ACC112 (cell line): Measurements from ENCODE around the gene RPS6KC1.
"Not testable (repeated sequence)": the region's sequence is repeated elsewhere in the genome, so short reads cannot be mapped to it uniquely, and the experiment has no call there.

Experiments used
- H2AFZ ChIP-seq: fragments of 200-600 bp; sonication (generic); one replicate; pipeline ENCODE4 v1.6.0; 2017; ENCODE audit warnings: antibody characterized with exemption, low read length; ENCODE audit not compliant: unreplicated experiment
- H3K27ac ChIP-seq: fragments of 200-600 bp; sonication (generic); 2 replicates; pipeline ENCODE4 v1.5.1; 2014; ENCODE audit warnings: low read depth, mild to moderate bottlenecking, antibody characterized with exemption, low read length, moderate library complexity
- H3K27me3 ChIP-seq: fragments of 200-600 bp; sonication (generic); 2 replicates; pipeline ENCODE4 v1.6.1; 2014; ENCODE audit warnings: mild to moderate bottlenecking, antibody characterized with exemption, low read length, moderate library complexity, mixed read lengths; ENCODE audit not compliant: insufficient read depth
- H3K36me3 ChIP-seq: fragments of 200-600 bp; sonication (generic); 2 replicates; pipeline ENCODE4 v1.6.1; 2016; ENCODE audit warnings: mild to moderate bottlenecking, antibody characterized with exemption, low read length, moderate library complexity, mixed read lengths; ENCODE audit not compliant: insufficient read depth
- H3K4me1 ChIP-seq: fragments of 200-600 bp; sonication (generic); one replicate; pipeline ENCODE4 v1.6.1; 2016; ENCODE audit warnings: low read length, mixed read lengths; ENCODE audit not compliant: insufficient read depth, unreplicated experiment, control insufficient read depth
- H3K4me3 ChIP-seq: fragments of 200-600 bp; sonication (generic); 2 replicates; pipeline ENCODE4 v1.5.1; 2014; ENCODE audit warnings: mild to moderate bottlenecking, low read depth, low read length
- H3K79me2 ChIP-seq: fragments of 200-600 bp; sonication (generic); one replicate; pipeline ENCODE4 v1.6.0; 2016; ENCODE audit warnings: low read length; ENCODE audit not compliant: control insufficient read depth, unreplicated experiment, insufficient read depth

The RPS6KC1 gene

GRCh38 chr1:213148905-213149304 is 97.9 kb downstream of the RPS6KC1 start:
- no peak overlapping the region for H3K27ac ChIP-seq
- H3K4me3 ChIP-seq, result no peak overlapping the region
- H3K4me1 ChIP-seq, result no peaks in the 10 kb centered on the region
- no peak overlapping the region for H2AFZ ChIP-seq
- peaks cover 4% of the 10 kb centered on the region; the same call in 1 of the 2 replicates for H3K36me3 ChIP-seq
- H3K79me2 ChIP-seq, result no peaks in the 10 kb centered on the region
- H3K27me3 ChIP-seq, result no peaks in the 10 kb centered on the region

GRCh38 chr1:213150090-213150489 is 99.0 kb downstream of the RPS6KC1 start:
- H2AFZ ChIP-seq, H3K79me2 ChIP-seq, H3K4me1 ChIP-seq, H3K27me3 ChIP-seq, H3K27ac ChIP-seq, H3K4me3 ChIP-seq, H3K36me3 ChIP-seq: not testable (repeated sequence)

- no peaks in the 10 kb centered on the region for H3K79me2 ChIP-seq
- no peaks in the 10 kb centered on the region for H3K27me3 ChIP-seq
- H3K4me3 ChIP-seq, result no peak overlapping the region
- H3K4me1 ChIP-seq, result no peaks in the 10 kb centered on the region
- H3K27ac ChIP-seq, result no peak overlapping the region
- H3K36me3 ChIP-seq, result no peaks in the 10 kb centered on the region
- H2AFZ ChIP-seq, result no peak overlapping the region
Observed at GRCh38 chr1:213154056-213154685, 103.1 kb downstream of the RPS6KC1 start.

GRCh38 chr1:213159376-213159775 is 108.3 kb downstream of the RPS6KC1 start:
- H3K4me3 ChIP-seq, result no peak overlapping the region
- H3K27me3 ChIP-seq, result no peaks in the 10 kb centered on the region
- H2AFZ ChIP-seq, result no peak overlapping the region
- H3K79me2 ChIP-seq, result no peaks in the 10 kb centered on the region
- peaks cover 18% of the 10 kb centered on the region for H3K4me1 ChIP-seq
- no peak overlapping the region for H3K27ac ChIP-seq
- peaks cover 4% of the 10 kb centered on the region; the same call in 1 of the 2 replicates for H3K36me3 ChIP-seq

GRCh38 chr1:213160442-213160841 is 109.4 kb downstream of the RPS6KC1 start:
- H3K79me2 ChIP-seq, H2AFZ ChIP-seq, H3K4me3 ChIP-seq, H3K36me3 ChIP-seq, H3K27me3 ChIP-seq, H3K27ac ChIP-seq: not testable (repeated sequence)
- peaks cover 18% of the 10 kb centered on the region for H3K4me1 ChIP-seq

GRCh38 chr1:213162338-213162737 is 111.3 kb downstream of the RPS6KC1 start:
- H3K4me3 ChIP-seq, result peak overlapping the region; percentile 22; the same call in 1 of the 2 replicates
- peaks cover 4% of the 10 kb centered on the region; the same call in 1 of the 2 replicates for H3K36me3 ChIP-seq
- peak overlapping the region; percentile 38 for H3K27ac ChIP-seq

GRCh38 chr1:213162862-213163261 is 111.8 kb downstream of the RPS6KC1 start:
- Histone ChIP-seq H3K4me3 (peak overlapping the region; percentile 22; the same call in 1 of the 2 replicates), H3K4me1 (peaks cover 18% of the 10 kb centered on the region), H3K36me3 (peaks cover 4% of the 10 kb centered on the region; the same call in 1 of the 2 replicates), H3K79me2 (no peaks in the 10 kb centered on the region), H3K27me3 (no peaks in the 10 kb centered on the region), H2AFZ (no peak overlapping the region), H3K27ac (peak overlapping the region; percentile 38)

More at GRCh38 chr1:213162338-213162737, 111.3 kb downstream of the RPS6KC1 start:
- Histone ChIP-seq H3K79me2 (no peaks in the 10 kb centered on the region), H3K4me1 (peaks cover 18% of the 10 kb centered on the region), H3K27me3 (no peaks in the 10 kb centered on the region), H2AFZ (no peak overlapping the region)

GRCh38 chr1:213163278-213163711 is 112.3 kb downstream of the RPS6KC1 start:
- H3K36me3 ChIP-seq, result peaks cover 4% of the 10 kb centered on the region; the same call in 1 of the 2 replicates
- no peak overlapping the region for H2AFZ ChIP-seq
- H3K79me2 ChIP-seq, result no peaks in the 10 kb centered on the region
- no peaks in the 10 kb centered on the region for H3K27me3 ChIP-seq
- peaks cover 18% of the 10 kb centered on the region for H3K4me1 ChIP-seq
- peak overlapping the region; percentile 38 for H3K27ac ChIP-seq
- no peak overlapping the region for H3K4me3 ChIP-seq

- Histone ChIP-seq H3K36me3 (peaks cover under 1% of the 10 kb centered on the region; the same call in 1 of the 2 replicates), H3K4me1 (peaks cover 18% of the 10 kb centered on the region), H3K79me2 (no peaks in the 10 kb centered on the region), H3K27ac (no peak overlapping the region), H3K27me3 (no peaks in the 10 kb centered on the region), H2AFZ (no peak overlapping the region), H3K4me3 (no peak overlapping the region)
Observed at GRCh38 chr1:213164561-213164960, 113.5 kb downstream of the RPS6KC1 start.

- Histone ChIP-seq H3K27ac (no peak overlapping the region), H3K4me3 (no peak overlapping the region), H2AFZ (no peak overlapping the region), H3K27me3 (no peaks in the 10 kb centered on the region), H3K79me2 (no peaks in the 10 kb centered on the region), H3K36me3 (no peaks in the 10 kb centered on the region), H3K4me1 (peaks cover 18% of the 10 kb centered on the region)
Observed at GRCh38 chr1:213166852-213167251, 115.8 kb downstream of the RPS6KC1 start.

GRCh38 chr1:213171711-213172110 is 120.7 kb downstream of the RPS6KC1 start:
- H3K27ac ChIP-seq, result no peak overlapping the region
- H3K79me2 ChIP-seq, result no peaks in the 10 kb centered on the region
- H3K4me1 ChIP-seq, result no peaks in the 10 kb centered on the region
- H3K27me3 ChIP-seq, result no peaks in the 10 kb centered on the region
- 0 out of 2 replicates have a peak, but pooled peaks cover 4% of the 10 kb centered on the region for H3K36me3 ChIP-seq
- H2AFZ ChIP-seq, result no peak overlapping the region
- no peak overlapping the region for H3K4me3 ChIP-seq
